ENCODE measurements around the gene CCR5AS.
"Not testable (repeated sequence)": the region's sequence is repeated elsewhere in the genome, so short reads cannot be mapped to it uniquely, and the experiment has no call there.

CCR5AS gene

GRCh38 chr3:46401579-46401978 is 5.3 kb downstream of the CCR5AS start:
- no peak for DNase-seq

GRCh38 chr3:46400846-46401245 is 6.0 kb downstream of the CCR5AS start:
- no peak for DNase-seq

- no peak for DNase-seq
These were observed 6.7 kb downstream of the CCR5AS start for GRCh38 chr3:46400000-46400734.

GRCh38 chr3:46399557-46399956 is 7.3 kb downstream of the CCR5AS start:
- DNase-seq = peak in 1 of 2 donors; percentile 10

- DNase-seq = no peak
These were observed 7.8 kb downstream of the CCR5AS start for GRCh38 chr3:46399098-46399497.

- DNase-seq = no peak
These were observed 8.5 kb downstream of the CCR5AS start for GRCh38 chr3:46398186-46398955.

- no peak for DNase-seq
These were observed 9.8 kb downstream of the CCR5AS start for GRCh38 chr3:46397111-46397510.

GRCh38 chr3:46395766-46396530 is 10.9 kb downstream of the CCR5AS start:
- DNase-seq = no peak

GRCh38 chr3:46395210-46395661 is 11.6 kb downstream of the CCR5AS start:
- DNase-seq = no peak

GRCh38 chr3:46393554-46394434 is 13.1 kb downstream of the CCR5AS start:
- DNase-seq = no peak

- DNase-seq = no peak
These were observed 13.9 kb downstream of the CCR5AS start for GRCh38 chr3:46393011-46393410.

GRCh38 chr3:46391526-46391925 is 15.3 kb downstream of the CCR5AS start:
- not testable (repeated sequence) for DNase-seq

GRCh38 chr3:46389306-46389705 is 17.6 kb downstream of the CCR5AS start:
- DNase-seq = no peak

- not testable (repeated sequence) for DNase-seq
These were observed 18.0 kb downstream of the CCR5AS start for GRCh38 chr3:46388847-46389246.

GRCh38 chr3:46386205-46386604 is 20.7 kb downstream of the CCR5AS start:
- DNase-seq = peak in 1 of 2 donors; percentile 68

- DNase-seq = no peak
These were observed 22.9 kb downstream of the CCR5AS start for GRCh38 chr3:46383951-46384330.

GRCh38 chr3:46383211-46383950 is 23.5 kb downstream of the CCR5AS start:
- DNase-seq = peak in 1 of 2 donors; percentile 32

GRCh38 chr3:46381625-46382024 is 25.2 kb downstream of the CCR5AS start:
- no peak for DNase-seq

GRCh38 chr3:46380471-46381221 is 26.2 kb downstream of the CCR5AS start:
- DNase-seq = peak in 1 of 2 donors; percentile 43

- DNase-seq = peak; percentile 33 to 55
These were observed 28.4 kb downstream of the CCR5AS start for GRCh38 chr3:46378426-46378942.

- peak in 1 of 2 donors; percentile 17 for DNase-seq
These were observed 31.1 kb downstream of the CCR5AS start for GRCh38 chr3:46375814-46376213.
